GM20000 (cell line): ENCODE measurements around the gene FAM83G.

Experiments
- DNase-seq: peaks from one replicate; pipeline ENCODE4 v3.0.0; 2012; ENCODE audit warnings: low spot score
- CTCF ChIP-seq: IDR thresholded peaks from 2 replicates; pipeline ENCODE4 v1.5.1; 2012; ENCODE audit warnings: mild to moderate bottlenecking, control low read depth; ENCODE audit errors: extremely low read depth, missing control alignments

Gene FAM83G

GRCh38 chr17:18999394-18999793, 5.2 kb downstream of the FAM83G start:
- TF ChIP-seq CTCF = no peak
- DNase-seq = no peak

- DNase-seq = no peak
- TF ChIP-seq CTCF = no peak
Observed at GRCh38 chr17:18997650-18998196, 6.8 kb downstream of the FAM83G start.

GRCh38 chr17:18996458-18996857, 8.1 kb downstream of the FAM83G start:
- DNase-seq = no peak
- no peak for TF ChIP-seq CTCF

GRCh38 chr17:18995220-18995619, 9.3 kb downstream of the FAM83G start:
- no peak for DNase-seq
- TF ChIP-seq CTCF = no peak

GRCh38 chr17:18994631-18995030, 9.9 kb downstream of the FAM83G start:
- DNase-seq = no peak
- TF ChIP-seq CTCF = no peak

GRCh38 chr17:18993905-18994526, 10.5 kb downstream of the FAM83G start:
- TF ChIP-seq CTCF = no peak
- no peak for DNase-seq

- no peak for TF ChIP-seq CTCF
- no peak for DNase-seq
Observed at GRCh38 chr17:18992454-18993130, 12.0 kb downstream of the FAM83G start.
